Sigmoid colon (tissue), 7 donors: ENCODE data around the gene SLC35B2. TPM values are rescaled to one million over a fixed set of nuclear protein-coding genes. Genes with fewer than 3 reads are reported as not detected.

Experiments
- DNase-seq: peaks from one replicate; pipeline ENCODE4 v3.0.0-alpha.2; 2019
- H3K27ac ChIP-seq, 4 donors: fragments of 200-600 bp; sonication (generic); one replicate each; pipeline ENCODE4 v1.5.1; 2016 to 2019; ENCODE audit warnings: mild to moderate bottlenecking in 1 of 4
- H3K27me3 ChIP-seq, 3 donors: fragments of 200-600 bp; sonication (generic); one replicate each; pipeline ENCODE4 v1.5.1; 2019; ENCODE audit warnings: mild to moderate bottlenecking in 1 of 3
- H3K36me3 ChIP-seq, 4 donors: fragments of 200-600 bp; sonication (generic); one replicate each; pipeline ENCODE4 v1.5.1; 2016 to 2019
- H3K4me1 ChIP-seq, 4 donors: fragments of 200-600 bp; sonication (generic); one replicate each; pipeline ENCODE4 v1.5.1; 2017 to 2019
- H3K4me3 ChIP-seq, 4 donors: fragments of 200-600 bp; sonication (generic); one replicate each; pipeline ENCODE4 v1.5.1; 2017 to 2019; ENCODE audit warnings: mild to moderate bottlenecking in 2 of 4, moderate library complexity in 1 of 4
- H3K9me3 ChIP-seq, 4 donors: fragments of 200-600 bp in 3 of 4; sonication (generic) in 3 of 4; one replicate each; pipeline versions ENCODE4 v1.5.1 to v1.6.1; 2013 to 2019
- EP300 ChIP-seq, 4 donors: sonication (generic); formaldehyde crosslinking; IDR thresholded peaks; one replicate each; pipeline ENCODE4 v1.6.1; 2017; ENCODE audit warnings: antibody characterized with exemption in 4 of 4
- POLR2A ChIP-seq, 2 donors: fragments of 450-650 bp; IDR thresholded peaks; one replicate each; pipeline ENCODE4 v1.6.1; 2016; ENCODE audit warnings: antibody characterized with exemption in 2 of 2, mild to moderate bottlenecking in 2 of 2, moderate library complexity in 2 of 2
- POLR2AphosphoS5 ChIP-seq, 4 donors: sonication (generic); formaldehyde crosslinking; IDR thresholded peaks; one replicate each; pipeline ENCODE4 v1.6.1; 2017; ENCODE audit warnings: antibody characterized with exemption in 4 of 4
- WGBS, 2 donors: extraction: QIAGEN DNeasy Blood & Tissue Kit; methylation state at CpG; one replicate each; pipeline ENCODE4 v1.1.7; 2013; 5-methylcytosine and 5-hydroxymethylcytosine counted together
- intact Hi-C: fragments of 100-400 bp; cut with DNase I; formaldehyde crosslinking; loops from one replicate; pipeline ENCODE4 v1.15.1; 2023
- polyA plus RNA-seq, 3 donors: library from polyadenylated mRNA; stranded (reverse); fragments of 200-250 nt; gene quantifications; one replicate each; pipeline ENCODE4 v1.2.3, GENCODE V29; 2013
- total RNA-seq, 4 donors: library from RNA; depleted of rRNA; stranded (reverse); fragments of >200 nt; gene quantifications; one replicate each; pipeline ENCODE4 v1.1.0, GENCODE V29; 2016
- TF ChIP-seq, protein P1 (sequence below), 4 experiments: fragments of 450-650 bp in 3 of 4; fragments of 200-600 bp in 1 of 4; IDR thresholded peaks; one replicate each; pipeline ENCODE4 v1.5.1; 2016 to 2019; ENCODE audit warnings: antibody characterized with exemption in 4 of 4, mild to moderate bottlenecking in 3 of 4, moderate library complexity in 2 of 4
- donor health status: healthy with polysubstance abuse.
- donor health status: Bipolar disorder and iron deficiency.
- donor health status: healthy.

Gene SLC35B2
- total and polyA plus RNA-seq, 7 donors = 7.2 to 36.9 (median 25.7) TPM

- H3K27me3 ChIP-seq = peaks cover 0 to 7% (median 4%) of the 10 kb centered on the region in 3 donors
- DNase-seq = no peak
- peaks cover 0 to 28% (median 27%) of the 10 kb centered on the region in 4 donors for H3K4me1 ChIP-seq
- peak overlapping the region in 1 of 4 donors; percentile 24 for H3K27ac ChIP-seq
- H3K9me3 ChIP-seq = no peaks in the 10 kb centered on the region
- peak overlapping the region in 2 of 4 donors; percentile 73 to 74 for H3K4me3 ChIP-seq
- TF ChIP-seq POLR2AphosphoS5 (IDR thresholded peaks at IDR 0.05) (no peak), POLR2A (IDR thresholded peaks at IDR 0.05) (no peak), EP300 (IDR thresholded peaks at IDR 0.05) (no peak)
- TF ChIP-seq, protein P1, sequence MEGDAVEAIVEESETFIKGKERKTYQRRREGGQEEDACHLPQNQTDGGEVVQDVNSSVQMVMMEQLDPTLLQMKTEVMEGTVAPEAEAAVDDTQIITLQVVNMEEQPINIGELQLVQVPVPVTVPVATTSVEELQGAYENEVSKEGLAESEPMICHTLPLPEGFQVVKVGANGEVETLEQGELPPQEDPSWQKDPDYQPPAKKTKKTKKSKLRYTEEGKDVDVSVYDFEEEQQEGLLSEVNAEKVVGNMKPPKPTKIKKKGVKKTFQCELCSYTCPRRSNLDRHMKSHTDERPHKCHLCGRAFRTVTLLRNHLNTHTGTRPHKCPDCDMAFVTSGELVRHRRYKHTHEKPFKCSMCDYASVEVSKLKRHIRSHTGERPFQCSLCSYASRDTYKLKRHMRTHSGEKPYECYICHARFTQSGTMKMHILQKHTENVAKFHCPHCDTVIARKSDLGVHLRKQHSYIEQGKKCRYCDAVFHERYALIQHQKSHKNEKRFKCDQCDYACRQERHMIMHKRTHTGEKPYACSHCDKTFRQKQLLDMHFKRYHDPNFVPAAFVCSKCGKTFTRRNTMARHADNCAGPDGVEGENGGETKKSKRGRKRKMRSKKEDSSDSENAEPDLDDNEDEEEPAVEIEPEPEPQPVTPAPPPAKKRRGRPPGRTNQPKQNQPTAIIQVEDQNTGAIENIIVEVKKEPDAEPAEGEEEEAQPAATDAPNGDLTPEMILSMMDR (IDR thresholded peaks at IDR 0.05) = no peak
- 17 to 30% methylated on average over 9 of the region's 9 CpGs for WGBS, 2 donors
- peaks cover 0 to 10% (median 5%) of the 10 kb centered on the region in 4 donors for H3K36me3 ChIP-seq
- intact Hi-C loops = no loop called here
Measured at GRCh38 chr6:44263354-44264100, 6.2 kb upstream of the SLC35B2 start.

DNA sequence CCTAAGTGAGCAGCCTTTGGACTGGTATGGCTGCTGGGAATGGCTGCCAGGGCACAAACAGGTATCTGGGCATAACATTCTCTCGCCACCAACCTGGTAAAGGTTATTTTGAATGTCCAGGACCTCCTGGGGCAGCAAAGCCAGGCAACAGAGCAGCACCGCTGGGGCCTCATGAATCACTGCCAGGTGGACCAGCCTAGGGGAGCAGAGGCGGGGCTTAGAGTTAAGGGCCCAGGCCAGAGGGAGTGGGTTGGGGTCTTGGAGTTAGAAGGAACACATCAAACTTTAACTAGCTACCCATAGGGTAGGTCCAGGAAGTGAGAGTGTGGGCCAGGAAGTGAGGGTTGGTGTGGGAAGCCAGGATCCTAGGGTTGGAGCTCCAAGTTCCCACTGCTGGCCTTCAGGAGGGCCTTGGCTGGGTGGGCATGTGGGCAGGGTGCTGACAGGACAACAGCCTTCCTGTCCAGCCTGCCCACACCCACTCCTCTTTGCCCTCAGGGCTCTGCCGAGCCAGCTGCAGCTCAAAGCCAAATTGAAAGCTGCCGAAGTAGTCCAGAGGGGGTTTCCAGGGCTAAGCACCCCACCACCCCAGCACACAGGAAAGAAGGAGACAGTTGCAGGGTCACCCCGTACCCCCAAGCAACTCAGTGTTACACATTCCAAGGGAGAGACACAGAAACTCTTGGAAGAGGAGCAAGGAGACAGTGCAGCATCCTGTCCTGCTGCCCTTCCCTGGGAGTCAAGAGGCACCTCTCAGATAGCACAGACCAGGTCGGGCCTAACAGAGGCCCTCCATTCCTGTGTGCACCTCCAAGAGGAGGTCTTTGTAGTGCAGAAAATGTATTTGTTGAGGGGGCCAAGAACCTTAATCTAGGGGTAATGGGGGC, 5.4 kb upstream of the SLC35B2 start:
- Histone ChIP-seq H3K36me3 (peaks cover 0 to 13% (median 5%) of the 10 kb centered on the region in 4 donors), H3K27me3 (no peaks in the 10 kb centered on the region), H3K4me1 (peaks cover 0 to 33% (median 32%) of the 10 kb centered on the region in 4 donors), H3K27ac (no peak overlapping the region), H3K4me3 (peak overlapping the region in 2 of 4 donors; percentile 73 to 74), H3K9me3 (no peaks in the 10 kb centered on the region)
- intact Hi-C loops = no loop called here
- TF ChIP-seq, protein P1 (IDR thresholded peaks at IDR 0.05) = no peak
- no peak for TF ChIP-seq EP300 (IDR thresholded peaks at IDR 0.05)
- no peak for TF ChIP-seq POLR2A (IDR thresholded peaks at IDR 0.05)
- no peak for TF ChIP-seq POLR2AphosphoS5 (IDR thresholded peaks at IDR 0.05)
- no peak for DNase-seq
- WGBS, 2 donors = 57 to 72% methylated on average over 7 of the region's 7 CpGs

DNA sequence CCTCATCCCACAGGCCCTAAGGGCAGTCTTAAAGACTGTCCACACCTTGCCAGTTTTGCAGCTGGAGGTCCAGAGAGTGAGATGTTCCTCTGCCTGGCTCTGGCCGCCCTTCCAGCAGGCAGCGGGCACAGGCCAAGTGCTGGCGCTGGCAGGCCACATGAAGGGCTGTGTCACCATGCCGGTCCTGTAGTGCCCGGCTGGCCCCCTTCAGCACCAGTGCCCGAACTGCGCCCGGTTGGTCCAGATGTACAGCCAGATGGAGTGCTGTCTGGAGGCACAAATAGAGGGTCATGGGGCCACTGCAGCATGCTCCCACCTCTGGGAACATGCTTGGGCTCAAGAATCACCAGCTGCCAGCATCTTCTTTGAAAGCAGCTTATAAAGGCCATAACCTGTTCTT, 4.3 kb upstream of the SLC35B2 start:
- Histone ChIP-seq H3K9me3 (no peaks in the 10 kb centered on the region), H3K27ac (no peak overlapping the region), H3K4me3 (no peak overlapping the region), H3K36me3 (peaks cover 0 to 13% (median 5%) of the 10 kb centered on the region in 4 donors), H3K4me1 (peaks cover 0 to 38% (median 37%) of the 10 kb centered on the region in 4 donors), H3K27me3 (no peaks in the 10 kb centered on the region)
- intact Hi-C loops = no loop called here
- 95% methylated on average over 8 of the region's 8 CpGs for WGBS, 2 donors
- DNase-seq = no peak
- TF ChIP-seq EP300 (IDR thresholded peaks at IDR 0.05) (no peak), POLR2AphosphoS5 (IDR thresholded peaks at IDR 0.05) (no peak), POLR2A (IDR thresholded peaks at IDR 0.05) (no peak)
- TF ChIP-seq, protein P1 (IDR thresholded peaks at IDR 0.05) = no peak

DNA sequence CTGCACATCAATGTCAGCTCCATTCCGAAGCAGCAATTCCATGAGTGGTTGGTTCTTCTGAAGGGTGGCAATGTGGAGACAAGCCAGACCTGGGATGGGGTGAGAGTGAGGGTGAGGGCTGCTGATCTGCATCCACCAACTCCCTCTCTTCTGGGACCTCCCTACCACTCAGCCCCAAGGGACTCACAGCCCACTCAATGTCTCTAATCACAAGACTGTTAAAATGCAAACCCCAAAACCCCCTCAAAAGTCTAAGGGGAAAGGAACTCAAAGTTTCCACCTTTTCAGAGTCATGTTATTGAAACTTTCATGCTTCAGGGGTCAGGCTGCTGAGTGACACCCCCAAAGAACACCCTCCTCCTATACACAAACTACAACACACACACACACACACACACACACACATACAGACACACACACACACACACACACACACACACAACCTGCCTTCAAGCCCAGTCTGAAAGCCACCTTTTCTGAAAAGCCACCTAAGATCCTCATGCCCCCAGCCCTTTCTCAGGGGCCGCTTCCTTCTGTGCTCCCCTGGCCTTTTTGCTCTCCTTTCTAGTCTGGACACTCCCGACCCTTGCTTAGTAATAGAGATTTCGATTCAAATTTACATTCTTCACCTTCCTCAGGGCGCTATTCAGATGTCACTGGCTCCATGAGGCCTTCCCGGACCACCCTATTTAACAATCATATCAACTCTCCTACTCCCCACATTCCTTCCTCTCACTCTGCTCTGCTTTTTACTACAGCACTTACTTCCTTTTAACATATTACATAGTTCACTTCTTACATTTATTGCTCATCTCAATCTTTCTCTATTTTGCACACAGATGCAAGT, 3.3 kb upstream of the SLC35B2 start:
- DNase-seq = no peak
- TF ChIP-seq, protein P1 (IDR thresholded peaks at IDR 0.05) = no peak
- TF ChIP-seq POLR2A (IDR thresholded peaks at IDR 0.05) (no peak), EP300 (IDR thresholded peaks at IDR 0.05) (no peak), POLR2AphosphoS5 (IDR thresholded peaks at IDR 0.05) (no peak)
- Histone ChIP-seq H3K9me3 (no peaks in the 10 kb centered on the region), H3K36me3 (peaks cover 0 to 13% (median 5%) of the 10 kb centered on the region in 4 donors), H3K27ac (no peak overlapping the region), H3K4me3 (no peak overlapping the region), H3K4me1 (peaks cover 0 to 47% (median 46%) of the 10 kb centered on the region in 4 donors), H3K27me3 (no peaks in the 10 kb centered on the region)
- WGBS, 2 donors = 90 to 92% methylated on average over 6 of the region's 6 CpGs
- intact Hi-C loops = no loop called here
